Transverse colon (tissue), 3 donors: ENCODE data around the gene PABPC3.

Experiments used
- POLR2A ChIP-seq: fragments of 450-650 bp; IDR thresholded peaks from one replicate; pipeline ENCODE4 v1.6.1; 2016; ENCODE audit warnings: antibody characterized with exemption, mild to moderate bottlenecking, moderate library complexity
- TF ChIP-seq, protein P1 (sequence below), 5 experiments: fragments of 200-600 bp in 3 of 5; fragments of 450-650 bp in 2 of 5; sonication (generic) in 3 of 5; IDR thresholded peaks; 1 replicate in 2 of 5; 2 replicates in 3 of 5; pipeline ENCODE4 v1.5.1; 2016 to 2017; ENCODE audit warnings: antibody characterized with exemption in 5 of 5, inconsistent platforms in 3 of 5, mild to moderate bottlenecking in 2 of 5, moderate library complexity in 1 of 5

DNA sequence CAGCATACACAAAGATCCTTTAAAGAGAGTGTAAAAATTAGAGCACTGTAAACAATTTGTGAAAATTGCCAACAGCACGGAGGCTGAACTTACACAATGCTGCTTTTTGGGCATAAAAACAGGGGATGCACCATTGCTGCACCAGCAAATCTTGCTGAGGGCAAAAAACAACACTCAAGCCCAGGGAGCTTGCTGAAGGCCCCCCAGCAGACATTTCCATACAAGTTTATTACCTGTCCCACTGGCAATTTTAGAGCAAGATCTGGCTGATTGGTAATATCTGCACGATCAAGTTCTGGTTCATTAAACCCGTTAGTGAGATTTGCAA, 41.8 kb downstream of the PABPC3 start:
- no peak for TF ChIP-seq POLR2A
- TF ChIP-seq, protein P1, sequence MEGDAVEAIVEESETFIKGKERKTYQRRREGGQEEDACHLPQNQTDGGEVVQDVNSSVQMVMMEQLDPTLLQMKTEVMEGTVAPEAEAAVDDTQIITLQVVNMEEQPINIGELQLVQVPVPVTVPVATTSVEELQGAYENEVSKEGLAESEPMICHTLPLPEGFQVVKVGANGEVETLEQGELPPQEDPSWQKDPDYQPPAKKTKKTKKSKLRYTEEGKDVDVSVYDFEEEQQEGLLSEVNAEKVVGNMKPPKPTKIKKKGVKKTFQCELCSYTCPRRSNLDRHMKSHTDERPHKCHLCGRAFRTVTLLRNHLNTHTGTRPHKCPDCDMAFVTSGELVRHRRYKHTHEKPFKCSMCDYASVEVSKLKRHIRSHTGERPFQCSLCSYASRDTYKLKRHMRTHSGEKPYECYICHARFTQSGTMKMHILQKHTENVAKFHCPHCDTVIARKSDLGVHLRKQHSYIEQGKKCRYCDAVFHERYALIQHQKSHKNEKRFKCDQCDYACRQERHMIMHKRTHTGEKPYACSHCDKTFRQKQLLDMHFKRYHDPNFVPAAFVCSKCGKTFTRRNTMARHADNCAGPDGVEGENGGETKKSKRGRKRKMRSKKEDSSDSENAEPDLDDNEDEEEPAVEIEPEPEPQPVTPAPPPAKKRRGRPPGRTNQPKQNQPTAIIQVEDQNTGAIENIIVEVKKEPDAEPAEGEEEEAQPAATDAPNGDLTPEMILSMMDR (IDR thresholded peaks at IDR 0.05), result no peak
